GM19468 (cell line): ENCODE measurements around the gene SAA1.
A peak's percentile ranks its signal among the peaks of the same experiment; 100 is the strongest.
"Not testable (repeated sequence)": the region's sequence is repeated elsewhere in the genome, so short reads cannot be mapped to it uniquely, and the experiment has no call there.

Experiments used
- ATAC-seq: cut with Tn5 transposase; IDR thresholded peaks from one replicate; pipeline ENCODE4 v1.9.1; 2021; ENCODE audit warnings: mild to moderate bottlenecking, moderate library complexity, moderate number of reproducible peaks; ENCODE audit not compliant: unreplicated experiment; ENCODE audit errors: extremely low read depth

Gene SAA1

GRCh38 chr11:18265949-18266348, at the start of gene SAA1:
Gene SAA1 (plus strand): TSS chr11:18266264. CDS start chr11:18266888, 624 bp downstream.
- no peak for ATAC-seq

GRCh38 chr11:18221274-18221876, 44.7 kb upstream of the SAA1 start:
- no peak for ATAC-seq

- ATAC-seq, result no peak
These were observed 43.1 kb upstream of the SAA1 start for GRCh38 chr11:18222814-18223421.

- ATAC-seq, result no peak
These were observed 42.3 kb upstream of the SAA1 start for GRCh38 chr11:18223591-18224387.

- no peak for ATAC-seq
These were observed 40.2 kb upstream of the SAA1 start for GRCh38 chr11:18225913-18226312.

- ATAC-seq, result peak; percentile 95
These were observed 36.6 kb upstream of the SAA1 start for GRCh38 chr11:18229501-18229900.

GRCh38 chr11:18230859-18231258, 35.2 kb upstream of the SAA1 start:
- ATAC-seq, result no peak

- no peak for ATAC-seq
These were observed 32.2 kb upstream of the SAA1 start for GRCh38 chr11:18233912-18234311.

GRCh38 chr11:18235394-18236334, 30.4 kb upstream of the SAA1 start:
- no peak for ATAC-seq

GRCh38 chr11:18236664-18237356, 29.3 kb upstream of the SAA1 start, which contains the start of gene SAA4:
Gene SAA4 (minus strand): TSS chr11:18236802. CDS start chr11:18235926, 876 bp downstream.
- ATAC-seq, result no peak

- ATAC-seq, result no peak
These were observed 26.4 kb upstream of the SAA1 start for GRCh38 chr11:18239655-18240054.

- ATAC-seq, result no peak
These were observed 22.2 kb upstream of the SAA1 start for GRCh38 chr11:18243783-18244362.

GRCh38 chr11:18245396-18245795, 20.7 kb upstream of the SAA1 start:
- no peak for ATAC-seq

GRCh38 chr11:18246379-18247190, 19.5 kb upstream of the SAA1 start:
- ATAC-seq, result peak; percentile 61

- not testable (repeated sequence) for ATAC-seq
These were observed 18.9 kb upstream of the SAA1 start for GRCh38 chr11:18247191-18247581.

- no peak for ATAC-seq
These were observed 17.5 kb upstream of the SAA1 start, which contains the start of gene SAA2 for GRCh38 chr11:18248561-18248960. Gene SAA2 (minus strand): TSS chr11:18248668. CDS start chr11:18248011, 657 bp downstream.

- ATAC-seq, result no peak
These were observed 12.8 kb upstream of the SAA1 start for GRCh38 chr11:18253233-18253632.

GRCh38 chr11:18253778-18254338, 12.2 kb upstream of the SAA1 start:
- no peak for ATAC-seq
